ENCODE data around the gene NFATC2. TPM values are rescaled to one million over a fixed set of nuclear protein-coding genes. Genes with fewer than 3 reads are reported as not detected.

NFATC2 gene
- total RNA-seq, 1 donor from 2014 or later, result not detected

DNA sequence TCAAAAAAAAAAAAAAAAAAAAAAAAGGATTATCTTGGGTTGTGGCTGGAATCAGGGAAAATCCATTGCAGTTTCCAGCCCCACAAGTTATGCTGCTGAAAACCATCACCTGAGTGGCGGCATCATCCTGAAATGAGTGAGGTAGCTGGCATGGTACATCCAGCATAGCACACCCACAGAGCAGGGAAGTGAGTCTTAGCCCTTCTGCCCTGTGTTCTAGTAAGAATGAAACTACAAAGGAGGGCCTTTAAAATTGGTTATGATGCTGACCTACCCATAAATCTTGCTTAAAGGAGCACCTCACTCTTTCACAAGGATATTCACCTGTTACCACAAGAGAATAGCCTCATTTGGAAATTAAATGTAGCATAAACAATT is 119.2 kb downstream of the NFATC2 start:
- no peak for FAIRE-seq
- TF ChIP-seq, protein P1, sequence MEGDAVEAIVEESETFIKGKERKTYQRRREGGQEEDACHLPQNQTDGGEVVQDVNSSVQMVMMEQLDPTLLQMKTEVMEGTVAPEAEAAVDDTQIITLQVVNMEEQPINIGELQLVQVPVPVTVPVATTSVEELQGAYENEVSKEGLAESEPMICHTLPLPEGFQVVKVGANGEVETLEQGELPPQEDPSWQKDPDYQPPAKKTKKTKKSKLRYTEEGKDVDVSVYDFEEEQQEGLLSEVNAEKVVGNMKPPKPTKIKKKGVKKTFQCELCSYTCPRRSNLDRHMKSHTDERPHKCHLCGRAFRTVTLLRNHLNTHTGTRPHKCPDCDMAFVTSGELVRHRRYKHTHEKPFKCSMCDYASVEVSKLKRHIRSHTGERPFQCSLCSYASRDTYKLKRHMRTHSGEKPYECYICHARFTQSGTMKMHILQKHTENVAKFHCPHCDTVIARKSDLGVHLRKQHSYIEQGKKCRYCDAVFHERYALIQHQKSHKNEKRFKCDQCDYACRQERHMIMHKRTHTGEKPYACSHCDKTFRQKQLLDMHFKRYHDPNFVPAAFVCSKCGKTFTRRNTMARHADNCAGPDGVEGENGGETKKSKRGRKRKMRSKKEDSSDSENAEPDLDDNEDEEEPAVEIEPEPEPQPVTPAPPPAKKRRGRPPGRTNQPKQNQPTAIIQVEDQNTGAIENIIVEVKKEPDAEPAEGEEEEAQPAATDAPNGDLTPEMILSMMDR (IDR thresholded peaks at IDR 0.05; ENCODE audit: insufficient read depth, low read length, severe bottlenecking), result no peak
- Histone ChIP-seq H3K4me3 (ENCODE audit: low read depth, low read length) (no peak overlapping the region), H3K27me3 (ENCODE audit: control insufficient read depth, insufficient read depth, low read length) (peaks cover 19% of the 10 kb centered on the region), H3K36me3 (ENCODE audit: control insufficient read depth, insufficient read depth, low read length) (no peaks in the 10 kb centered on the region)
- DNase-seq (ENCODE audit: low read depth), result no peak

- FAIRE-seq, result no peak
- TF ChIP-seq, protein P1 (IDR thresholded peaks at IDR 0.05; ENCODE audit: insufficient read depth, low read length, severe bottlenecking), result no peak
- Histone ChIP-seq H3K36me3 (ENCODE audit: control insufficient read depth, insufficient read depth, low read length) (no peaks in the 10 kb centered on the region), H3K4me3 (ENCODE audit: low read depth, low read length) (no peak overlapping the region), H3K27me3 (ENCODE audit: control insufficient read depth, insufficient read depth, low read length) (peaks cover 15% of the 10 kb centered on the region)
- no peak for DNase-seq (ENCODE audit: low read depth)
Measured at GRCh38 chr20:51422514-51423289, 119.8 kb downstream of the NFATC2 start.

DNA sequence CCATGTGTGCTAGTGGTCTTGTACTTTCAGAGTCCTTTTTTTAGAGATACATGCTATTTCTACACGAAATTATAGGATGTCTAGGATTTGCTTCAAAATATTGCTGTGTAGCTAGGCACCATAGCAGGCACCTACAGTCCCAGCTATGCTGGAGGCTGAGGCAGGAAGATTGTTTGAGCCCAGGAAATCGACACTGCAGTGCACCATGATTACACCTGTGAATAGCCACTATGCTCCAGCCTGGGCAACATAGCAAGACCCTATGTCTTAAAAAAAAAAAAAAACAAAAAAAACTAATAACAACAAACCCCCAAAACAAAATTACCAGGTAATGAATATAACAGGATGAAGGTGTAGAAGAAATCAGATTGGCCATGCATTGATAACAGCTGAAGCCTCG is 121.7 kb downstream of the NFATC2 start:
- Histone ChIP-seq H3K4me3 (ENCODE audit: low read depth, low read length) (no peak overlapping the region), H3K36me3 (ENCODE audit: control insufficient read depth, insufficient read depth, low read length) (no peaks in the 10 kb centered on the region), H3K27me3 (ENCODE audit: control insufficient read depth, insufficient read depth, low read length) (peaks cover 10% of the 10 kb centered on the region)
- TF ChIP-seq, protein P1 (IDR thresholded peaks at IDR 0.05; ENCODE audit: insufficient read depth, low read length, severe bottlenecking), result no peak
- FAIRE-seq (no peak), DNase-seq (ENCODE audit: low read depth) (no peak)

DNA sequence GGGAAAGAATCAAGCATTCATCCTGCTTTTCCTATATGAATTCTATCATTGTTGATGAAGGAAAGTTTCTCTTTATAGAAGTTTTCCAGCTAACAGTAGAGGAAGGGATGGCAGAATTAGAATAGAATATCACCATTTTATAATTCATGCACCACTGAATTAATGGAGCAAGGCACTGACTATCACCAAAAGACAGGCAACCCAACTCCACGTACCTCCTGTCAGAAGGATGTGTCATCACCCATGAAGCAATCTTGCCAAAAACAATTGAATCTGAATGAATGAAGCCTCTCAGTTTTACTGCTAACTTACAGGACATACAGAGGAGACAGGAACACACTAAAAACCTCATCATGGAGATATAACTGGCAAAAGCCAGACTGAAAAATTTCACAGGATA is 122.4 kb downstream of the NFATC2 start:
- TF ChIP-seq, protein P1 (IDR thresholded peaks at IDR 0.05; ENCODE audit: insufficient read depth, low read length, severe bottlenecking), result no peak
- Histone ChIP-seq H3K36me3 (ENCODE audit: control insufficient read depth, insufficient read depth, low read length) (no peaks in the 10 kb centered on the region), H3K27me3 (ENCODE audit: control insufficient read depth, insufficient read depth, low read length) (peaks cover 11% of the 10 kb centered on the region), H3K4me3 (ENCODE audit: low read depth, low read length) (no peak overlapping the region)
- FAIRE-seq (no peak), DNase-seq (ENCODE audit: low read depth) (peak; percentile 60)

DNA sequence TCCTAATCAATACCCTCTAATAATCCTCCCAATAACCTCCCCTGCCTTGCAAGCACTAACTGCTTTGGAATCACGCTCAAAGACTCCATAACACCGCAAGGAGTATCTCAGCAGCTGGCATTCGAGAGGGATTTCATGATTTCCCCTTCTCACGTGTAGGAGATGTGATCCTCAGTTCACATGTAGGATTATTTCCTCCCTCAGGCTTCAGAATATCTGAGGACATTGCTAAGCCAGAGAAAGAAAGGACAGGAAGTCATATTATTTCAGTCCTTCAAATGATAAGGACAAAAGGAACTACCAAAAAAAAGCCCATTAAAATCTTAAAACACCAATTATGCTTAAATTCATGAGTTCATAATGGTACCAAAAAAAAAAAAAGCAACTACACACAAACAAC is 122.9 kb downstream of the NFATC2 start:
- no peaks in the 10 kb centered on the region for H3K36me3 ChIP-seq (ENCODE audit: control insufficient read depth, insufficient read depth, low read length)
- peaks cover 11% of the 10 kb centered on the region for H3K27me3 ChIP-seq (ENCODE audit: control insufficient read depth, insufficient read depth, low read length)
- H3K4me3 ChIP-seq (ENCODE audit: low read depth, low read length), result no peak overlapping the region
- TF ChIP-seq, protein P1 (IDR thresholded peaks at IDR 0.05; ENCODE audit: insufficient read depth, low read length, severe bottlenecking), result no peak
- no peak for DNase-seq (ENCODE audit: low read depth)
- no peak for FAIRE-seq

GRCh38 chr20:51419231-51419630 is 123.3 kb downstream of the NFATC2 start:
- DNase-seq (ENCODE audit: low read depth), result no peak
- FAIRE-seq, result no peak
- TF ChIP-seq, protein P1 (IDR thresholded peaks at IDR 0.05; ENCODE audit: insufficient read depth, low read length, severe bottlenecking), result no peak
- Histone ChIP-seq H3K36me3 (ENCODE audit: control insufficient read depth, insufficient read depth, low read length) (no peaks in the 10 kb centered on the region), H3K27me3 (ENCODE audit: control insufficient read depth, insufficient read depth, low read length) (peaks cover 9% of the 10 kb centered on the region), H3K4me3 (ENCODE audit: low read depth, low read length) (no peak overlapping the region)

Measured in bronchial epithelial cell (primary cell).